Effector CD4-positive, alpha-beta T cell (primary cell): Measurements from ENCODE around the gene HERC2.
"Not testable (repeated sequence)": the region's sequence is repeated elsewhere in the genome, so short reads cannot be mapped to it uniquely, and the experiment has no call there.

Experiments used
- DNase-seq: peaks from one replicate; pipeline ENCODE4 v3.0.0-alpha.2; 2020

HERC2 gene

GRCh38 chr15:28179270-28179669 is 142.7 kb downstream of the HERC2 start:
- no peak for DNase-seq

DNA sequence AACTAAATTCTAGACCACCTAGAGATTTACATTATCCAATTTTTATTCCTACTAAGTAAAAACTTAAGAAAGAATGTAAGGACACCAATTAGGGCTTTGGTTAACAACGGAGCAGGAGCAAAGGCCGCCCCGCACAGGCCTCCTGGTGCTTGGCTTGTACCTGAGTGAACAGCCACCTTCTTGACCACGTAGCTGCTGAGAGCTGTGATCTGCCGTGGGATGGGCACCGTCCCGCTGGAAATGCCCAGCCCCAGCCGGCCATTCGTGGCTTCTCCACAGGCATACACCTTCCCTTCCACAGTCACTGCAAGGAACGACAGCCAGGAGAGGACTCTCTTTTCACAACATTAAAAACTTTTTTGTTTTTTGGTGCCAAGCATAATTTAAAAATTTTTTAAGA is 143.3 kb downstream of the HERC2 start:
- no peak for DNase-seq

- no peak for DNase-seq
Measured at GRCh38 chr15:28178290-28178689, 143.7 kb downstream of the HERC2 start.

- no peak for DNase-seq
Measured at GRCh38 chr15:28169366-28169765, 152.6 kb downstream of the HERC2 start.

DNA sequence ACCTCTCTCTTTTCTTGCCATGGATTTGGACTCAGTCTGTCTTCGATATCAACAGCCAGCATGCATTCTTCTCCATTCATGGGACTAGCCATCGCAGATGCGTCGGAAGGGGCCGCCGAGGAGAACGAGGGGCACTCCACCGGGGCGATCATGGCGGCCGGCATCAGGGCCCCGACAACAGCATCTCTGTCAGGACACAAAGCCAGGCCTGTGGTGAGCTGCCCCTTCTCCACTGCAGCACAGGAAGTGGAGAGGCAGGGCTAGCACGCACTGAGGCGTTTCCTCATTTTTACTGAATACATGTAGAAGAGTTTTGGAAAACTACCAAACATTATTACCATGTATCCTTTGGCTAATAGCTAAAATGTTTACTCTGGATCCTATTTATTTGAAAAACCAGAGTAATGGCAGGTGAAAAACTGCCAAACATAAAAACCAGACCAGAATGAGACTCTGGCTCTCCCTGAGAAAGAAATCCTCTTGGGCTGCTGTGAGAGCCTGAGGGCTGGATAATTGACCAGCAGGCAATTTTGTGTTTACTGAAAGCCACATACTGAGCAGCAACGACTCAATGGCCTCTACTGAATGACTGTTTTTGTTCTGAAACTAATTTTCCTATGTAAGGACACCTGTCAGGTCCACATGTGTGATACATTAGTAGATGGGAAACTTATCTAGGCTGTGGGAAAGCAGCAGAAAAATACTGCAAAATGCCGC is 153.4 kb downstream of the HERC2 start:
- DNase-seq, result not testable (repeated sequence)

- DNase-seq, result no peak
Measured at GRCh38 chr15:28167042-28167441, 154.9 kb downstream of the HERC2 start.

- DNase-seq, result no peak
Measured at GRCh38 chr15:28165791-28166190, 156.2 kb downstream of the HERC2 start.

DNA sequence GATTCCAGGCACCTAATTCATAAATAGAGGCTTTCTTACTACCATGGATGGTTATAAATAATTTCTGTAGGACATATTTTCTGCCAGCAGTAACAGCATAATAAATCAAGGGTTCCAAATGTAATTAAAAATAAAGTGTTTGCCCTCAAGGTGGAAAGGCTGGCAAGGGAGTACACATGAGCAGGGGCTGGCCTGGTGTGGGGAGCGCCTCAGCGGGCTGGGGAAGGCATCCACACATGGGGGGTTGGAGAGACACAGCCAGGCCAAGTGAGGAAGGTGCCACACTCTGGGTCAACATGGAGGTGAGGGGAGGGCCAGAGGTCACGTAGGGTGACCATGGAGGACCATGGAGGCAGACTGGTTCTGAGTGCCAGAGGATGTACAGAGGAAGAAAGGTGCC is 157.1 kb downstream of the HERC2 start:
- no peak for DNase-seq

- DNase-seq, result no peak
Measured at GRCh38 chr15:28154283-28154682, 167.7 kb downstream of the HERC2 start.

GRCh38 chr15:28153492-28154119 is 168.4 kb downstream of the HERC2 start:
- DNase-seq, result no peak

- DNase-seq, result not testable (repeated sequence)
Measured at GRCh38 chr15:28152538-28152923, 169.4 kb downstream of the HERC2 start.

DNA sequence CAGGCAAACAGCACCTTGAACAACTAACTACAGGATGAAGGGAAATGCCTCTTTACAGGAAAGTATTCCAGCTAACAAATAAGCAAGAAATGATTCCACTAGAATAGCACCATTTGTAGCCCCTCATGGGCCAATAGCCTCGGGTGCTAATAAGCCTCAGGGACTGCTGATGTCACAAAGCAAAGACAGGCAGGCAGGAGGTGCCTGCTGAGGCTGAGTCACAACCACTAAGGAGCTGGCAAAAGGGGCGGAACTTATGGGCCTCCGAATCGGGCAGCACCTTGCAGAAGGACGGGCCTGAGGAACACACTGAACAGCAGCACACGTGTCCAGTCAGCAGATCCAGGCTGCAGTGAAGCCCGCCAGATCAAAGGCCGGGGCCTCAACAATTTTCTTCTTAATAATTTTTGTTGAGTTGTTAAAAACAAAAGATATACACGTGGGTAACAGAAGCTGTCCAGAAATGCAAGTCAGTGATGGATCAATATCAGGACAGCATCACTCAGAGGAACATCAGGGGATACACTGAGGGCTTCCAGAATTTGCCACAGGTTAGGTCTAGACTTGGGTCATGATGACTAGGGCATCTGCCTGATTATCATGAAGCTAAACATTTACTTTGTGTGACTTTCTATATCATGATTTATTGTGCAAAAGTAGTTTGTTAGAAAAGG is 170.0 kb downstream of the HERC2 start:
- not testable (repeated sequence) for DNase-seq

DNA sequence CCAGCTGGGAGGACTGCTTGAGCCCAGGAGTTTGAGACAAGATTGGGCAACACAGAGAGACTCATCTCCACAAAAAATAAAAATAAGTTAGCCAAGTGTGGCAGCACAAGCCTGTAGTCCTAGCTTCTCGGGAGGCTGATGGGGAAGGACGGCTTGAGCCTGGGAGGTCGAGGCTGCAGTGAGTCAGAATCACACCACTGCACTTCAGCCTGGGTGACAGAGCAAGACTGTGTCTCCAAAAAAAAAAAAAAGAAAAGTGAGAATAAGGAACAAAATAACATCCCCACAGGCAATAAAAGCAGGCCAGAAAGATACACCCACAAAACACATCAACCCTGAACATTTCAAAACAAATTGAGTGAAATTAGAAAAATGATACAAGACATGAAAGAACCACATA is 174.2 kb downstream of the HERC2 start:
- no peak for DNase-seq

- DNase-seq, result not testable (repeated sequence)
Measured at GRCh38 chr15:28145419-28145818, 176.6 kb downstream of the HERC2 start.

- DNase-seq, result no peak
Measured at GRCh38 chr15:28140062-28140461, 181.9 kb downstream of the HERC2 start.

DNA sequence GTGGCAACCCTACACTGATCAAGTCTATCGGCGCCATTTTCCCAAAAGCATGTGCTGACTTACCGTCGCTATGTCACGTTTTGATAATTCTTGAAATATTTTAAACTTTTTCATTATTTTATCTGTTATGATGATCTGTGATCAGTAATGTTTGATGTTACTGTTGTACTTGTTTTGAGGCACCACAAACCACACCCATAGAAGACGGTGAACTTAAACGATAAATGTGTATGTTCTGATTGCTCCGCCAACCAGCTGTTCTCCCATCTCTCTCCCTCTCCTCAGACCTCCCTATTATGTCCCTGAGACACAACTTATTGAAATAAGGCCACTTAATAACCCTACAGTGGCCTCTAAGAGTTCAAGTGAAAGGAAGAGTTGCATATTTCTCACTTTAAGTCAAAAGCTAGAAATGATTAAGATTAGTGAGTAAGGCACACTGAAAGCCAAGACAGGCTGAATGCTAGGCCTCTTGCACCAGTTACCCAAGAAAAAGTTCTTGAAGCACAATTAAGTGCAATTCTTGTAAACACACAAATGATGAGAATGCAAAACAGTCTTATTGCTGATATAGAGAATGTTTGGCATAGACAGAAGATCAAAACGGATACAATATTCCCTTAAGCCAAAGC is 184.5 kb downstream of the HERC2 start:
- not testable (repeated sequence) for DNase-seq

- not testable (repeated sequence) for DNase-seq
Measured at GRCh38 chr15:28136236-28136904, 185.6 kb downstream of the HERC2 start.

DNA sequence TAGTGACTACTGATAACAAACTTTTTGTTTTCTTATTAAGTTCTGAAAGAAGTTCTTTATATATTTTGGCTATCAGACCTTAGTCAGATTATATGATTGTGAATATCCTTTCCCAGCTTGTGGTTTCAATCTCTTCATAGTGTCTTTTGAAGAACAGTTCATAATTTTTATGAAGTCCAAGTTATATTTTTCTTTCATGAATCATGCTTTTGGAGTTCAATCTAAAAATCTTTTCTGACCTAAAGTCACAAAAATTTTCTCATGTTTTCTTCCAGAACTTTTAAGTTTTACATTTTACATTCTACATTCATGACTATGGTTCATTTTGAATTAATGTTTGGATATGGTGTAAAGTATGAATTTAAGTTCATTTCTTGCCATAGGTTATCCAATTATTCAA is 188.7 kb downstream of the HERC2 start:
- DNase-seq, result no peak

DNA sequence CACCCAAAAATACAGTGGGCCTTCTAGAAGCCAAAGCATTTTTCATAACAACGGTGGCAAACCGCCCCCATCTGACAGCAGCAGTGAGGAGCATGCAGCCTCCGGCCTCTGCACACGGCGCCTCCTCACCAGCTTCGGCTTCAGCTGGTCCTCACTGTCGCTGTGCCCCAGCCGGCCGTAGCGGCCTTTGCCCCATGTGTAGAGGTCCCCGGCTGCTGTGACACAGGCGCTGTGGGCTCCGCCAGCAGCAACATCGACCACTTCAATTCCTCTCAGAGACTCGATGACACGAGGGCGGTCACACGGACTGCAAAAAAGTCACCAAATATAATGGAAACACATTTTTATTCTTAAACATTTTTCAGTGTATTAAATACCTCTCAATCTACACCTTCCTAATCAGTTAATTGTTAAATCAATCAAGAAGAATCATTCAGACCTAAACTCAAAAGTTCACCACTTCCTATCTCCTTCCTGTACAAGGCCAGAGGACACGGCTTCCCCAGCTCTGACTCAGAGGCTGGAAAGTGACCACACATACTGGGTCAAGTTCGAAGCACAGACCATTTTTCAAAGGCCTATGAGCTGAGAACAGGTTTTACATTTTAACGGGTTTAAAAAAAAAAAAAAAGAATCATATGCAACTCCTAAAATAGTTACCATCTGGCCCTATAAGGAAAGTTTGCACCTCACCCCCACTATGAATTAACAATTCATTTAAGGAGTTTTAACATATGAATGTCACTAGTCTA is 189.3 kb downstream of the HERC2 start:
- no peak for DNase-seq

GRCh38 chr15:28131946-28132345 is 190.0 kb downstream of the HERC2 start:
- no peak for DNase-seq

DNA sequence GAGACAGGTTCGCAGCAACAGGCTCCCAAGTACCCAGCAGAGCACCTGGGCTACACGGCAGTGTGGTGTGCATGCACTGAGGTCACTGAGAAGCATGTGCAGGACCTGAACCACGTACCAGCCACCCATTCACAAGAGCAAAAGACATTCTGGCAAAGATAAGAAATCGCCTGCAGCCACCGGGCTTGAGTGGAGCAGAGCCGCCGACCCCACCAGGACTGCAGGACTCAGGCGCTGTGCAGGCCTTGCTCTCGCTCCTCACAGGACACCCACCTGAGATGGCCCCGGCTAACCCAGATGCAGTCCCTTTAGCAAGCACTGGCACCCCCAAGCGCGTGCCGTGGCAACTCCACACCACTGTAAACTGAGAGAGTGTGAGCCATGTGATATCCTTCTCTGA is 190.6 kb downstream of the HERC2 start:
- no peak for DNase-seq

GRCh38 chr15:28130651-28131050 is 191.3 kb downstream of the HERC2 start:
- no peak for DNase-seq
